B cell (primary cell): Measurements from ENCODE around the gene CBX2.

Experiments
- EZH2 ChIP-seq: IDR thresholded peaks from 2 replicates; pipeline ENCODE4 v1.6.1; 2012; ENCODE audit warnings: borderline replicate concordance, low read depth, mild to moderate bottlenecking, moderate library complexity, low read length; ENCODE audit not compliant: insufficient read depth, poor library complexity, severe bottlenecking
- TF ChIP-seq, protein P1 (sequence below): fragments of 200-600 bp; IDR thresholded peaks from one replicate; pipeline ENCODE4 v1.8.0; 2022; ENCODE audit warnings: antibody characterized with exemption, mild to moderate bottlenecking

- TF ChIP-seq, protein P1, sequence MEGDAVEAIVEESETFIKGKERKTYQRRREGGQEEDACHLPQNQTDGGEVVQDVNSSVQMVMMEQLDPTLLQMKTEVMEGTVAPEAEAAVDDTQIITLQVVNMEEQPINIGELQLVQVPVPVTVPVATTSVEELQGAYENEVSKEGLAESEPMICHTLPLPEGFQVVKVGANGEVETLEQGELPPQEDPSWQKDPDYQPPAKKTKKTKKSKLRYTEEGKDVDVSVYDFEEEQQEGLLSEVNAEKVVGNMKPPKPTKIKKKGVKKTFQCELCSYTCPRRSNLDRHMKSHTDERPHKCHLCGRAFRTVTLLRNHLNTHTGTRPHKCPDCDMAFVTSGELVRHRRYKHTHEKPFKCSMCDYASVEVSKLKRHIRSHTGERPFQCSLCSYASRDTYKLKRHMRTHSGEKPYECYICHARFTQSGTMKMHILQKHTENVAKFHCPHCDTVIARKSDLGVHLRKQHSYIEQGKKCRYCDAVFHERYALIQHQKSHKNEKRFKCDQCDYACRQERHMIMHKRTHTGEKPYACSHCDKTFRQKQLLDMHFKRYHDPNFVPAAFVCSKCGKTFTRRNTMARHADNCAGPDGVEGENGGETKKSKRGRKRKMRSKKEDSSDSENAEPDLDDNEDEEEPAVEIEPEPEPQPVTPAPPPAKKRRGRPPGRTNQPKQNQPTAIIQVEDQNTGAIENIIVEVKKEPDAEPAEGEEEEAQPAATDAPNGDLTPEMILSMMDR = no peak
- no peak for TF ChIP-seq EZH2
Observed at GRCh38 chr17:79796444-79796762, 18.5 kb downstream of the CBX2 start.
